Measurements from ENCODE around the gene TMIGD1. TPM values are rescaled to one million over a fixed set of nuclear protein-coding genes. Genes with fewer than 3 reads are reported as not detected.

Gene TMIGD1
- total and polyA plus RNA-seq, 2 of the 13 experiments (the other 11 are each of a cell fraction or from before 2014, with no cell fraction given), result not detected

- TF ChIP-seq ZNF503 (CRISPR knock-in tag; IDR thresholded peaks at IDR 0.05) (no peak), KLF15 (CRISPR knock-in tag; IDR thresholded peaks at IDR 0.05; ENCODE audit: borderline replicate concordance) (no peak), SOX5 (CRISPR knock-in tag; IDR thresholded peaks at IDR 0.05; ENCODE audit: borderline replicate concordance) (peak; percentile 58; the same call in 1 of the 2 replicates), E2F1 (CRISPR knock-in tag; IDR thresholded peaks at IDR 0.05) (no peak), ZNF563 (CRISPR knock-in tag; IDR thresholded peaks at IDR 0.05) (no peak), SP5 (CRISPR knock-in tag; IDR thresholded peaks at IDR 0.05; ENCODE audit: borderline replicate concordance, low read depth) (no peak), HNF4A (CRISPR knock-in tag; IDR thresholded peaks at IDR 0.05) (peak; percentile 70), MLLT10 (CRISPR knock-in tag; IDR thresholded peaks at IDR 0.05) (no peak), ZBTB3 (CRISPR knock-in tag; IDR thresholded peaks at IDR 0.05; ENCODE audit: borderline replicate concordance, low read depth) (no peak), ZNF556 (CRISPR knock-in tag; IDR thresholded peaks at IDR 0.05; ENCODE audit: borderline replicate concordance) (no peak), BCL6 (CRISPR knock-in tag; IDR thresholded peaks at IDR 0.05) (0 out of 2 replicates have a peak, but pooled peaks have one; percentile 19), ZNF652 (CRISPR knock-in tag; IDR thresholded peaks at IDR 0.05; ENCODE audit: borderline replicate concordance, low read depth) (peak; percentile 86)
- TF ChIP-seq, protein P1, sequence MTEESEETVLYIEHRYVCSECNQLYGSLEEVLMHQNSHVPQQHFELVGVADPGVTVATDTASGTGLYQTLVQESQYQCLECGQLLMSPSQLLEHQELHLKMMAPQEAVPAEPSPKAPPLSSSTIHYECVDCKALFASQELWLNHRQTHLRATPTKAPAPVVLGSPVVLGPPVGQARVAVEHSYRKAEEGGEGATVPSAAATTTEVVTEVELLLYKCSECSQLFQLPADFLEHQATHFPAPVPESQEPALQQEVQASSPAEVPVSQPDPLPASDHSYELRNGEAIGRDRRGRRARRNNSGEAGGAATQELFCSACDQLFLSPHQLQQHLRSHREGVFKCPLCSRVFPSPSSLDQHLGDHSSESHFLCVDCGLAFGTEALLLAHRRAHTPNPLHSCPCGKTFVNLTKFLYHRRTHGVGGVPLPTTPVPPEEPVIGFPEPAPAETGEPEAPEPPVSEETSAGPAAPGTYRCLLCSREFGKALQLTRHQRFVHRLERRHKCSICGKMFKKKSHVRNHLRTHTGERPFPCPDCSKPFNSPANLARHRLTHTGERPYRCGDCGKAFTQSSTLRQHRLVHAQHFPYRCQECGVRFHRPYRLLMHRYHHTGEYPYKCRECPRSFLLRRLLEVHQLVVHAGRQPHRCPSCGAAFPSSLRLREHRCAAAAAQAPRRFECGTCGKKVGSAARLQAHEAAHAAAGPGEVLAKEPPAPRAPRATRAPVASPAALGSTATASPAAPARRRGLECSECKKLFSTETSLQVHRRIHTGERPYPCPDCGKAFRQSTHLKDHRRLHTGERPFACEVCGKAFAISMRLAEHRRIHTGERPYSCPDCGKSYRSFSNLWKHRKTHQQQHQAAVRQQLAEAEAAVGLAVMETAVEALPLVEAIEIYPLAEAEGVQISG (CRISPR knock-in tag; IDR thresholded peaks at IDR 0.05), result no peak
- TF ChIP-seq, protein P2, sequence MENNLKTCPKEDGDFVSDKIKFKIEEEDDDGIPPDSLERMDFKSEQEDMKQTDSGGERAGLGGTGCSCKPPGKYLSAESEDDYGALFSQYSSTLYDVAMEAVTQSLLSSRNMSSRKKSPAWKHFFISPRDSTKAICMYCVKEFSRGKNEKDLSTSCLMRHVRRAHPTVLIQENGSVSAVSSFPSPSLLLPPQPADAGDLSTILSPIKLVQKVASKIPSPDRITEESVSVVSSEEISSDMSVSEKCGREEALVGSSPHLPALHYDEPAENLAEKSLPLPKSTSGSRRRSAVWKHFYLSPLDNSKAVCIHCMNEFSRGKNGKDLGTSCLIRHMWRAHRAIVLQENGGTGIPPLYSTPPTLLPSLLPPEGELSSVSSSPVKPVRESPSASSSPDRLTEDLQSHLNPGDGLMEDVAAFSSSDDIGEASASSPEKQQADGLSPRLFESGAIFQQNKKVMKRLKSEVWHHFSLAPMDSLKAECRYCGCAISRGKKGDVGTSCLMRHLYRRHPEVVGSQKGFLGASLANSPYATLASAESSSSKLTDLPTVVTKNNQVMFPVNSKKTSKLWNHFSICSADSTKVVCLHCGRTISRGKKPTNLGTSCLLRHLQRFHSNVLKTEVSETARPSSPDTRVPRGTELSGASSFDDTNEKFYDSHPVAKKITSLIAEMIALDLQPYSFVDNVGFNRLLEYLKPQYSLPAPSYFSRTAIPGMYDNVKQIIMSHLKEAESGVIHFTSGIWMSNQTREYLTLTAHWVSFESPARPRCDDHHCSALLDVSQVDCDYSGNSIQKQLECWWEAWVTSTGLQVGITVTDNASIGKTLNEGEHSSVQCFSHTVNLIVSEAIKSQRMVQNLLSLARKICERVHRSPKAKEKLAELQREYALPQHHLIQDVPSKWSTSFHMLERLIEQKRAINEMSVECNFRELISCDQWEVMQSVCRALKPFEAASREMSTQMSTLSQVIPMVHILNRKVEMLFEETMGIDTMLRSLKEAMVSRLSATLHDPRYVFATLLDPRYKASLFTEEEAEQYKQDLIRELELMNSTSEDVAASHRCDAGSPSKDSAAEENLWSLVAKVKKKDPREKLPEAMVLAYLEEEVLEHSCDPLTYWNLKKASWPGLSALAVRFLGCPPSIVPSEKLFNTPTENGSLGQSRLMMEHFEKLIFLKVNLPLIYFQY (CRISPR knock-in tag; IDR thresholded peaks at IDR 0.05; ENCODE audit: borderline replicate concordance), result no peak
Measured at GRCh38 chr17:30332057-30332542, 1.8 kb downstream of the TMIGD1 start (continued).
